BLaER1 treated with 17β-estradiol and CSF1 and Interleukin-3, amounts not matched to agents 10 nM and 100 nM (cell line): ENCODE data around the gene KCNE2.
"Not testable (repeated sequence)": the region's sequence is repeated elsewhere in the genome, so short reads cannot be mapped to it uniquely, and the experiment has no call there.

Experiments used
- H3K27ac ChIP-seq, 11 experiments: shearing (Covaris generic); formaldehyde crosslinking; 2 replicates each; pipeline ENCODE4 v1.8.1; 2022
- H3K27me3 ChIP-seq, 11 experiments: shearing (Covaris generic); formaldehyde crosslinking; 2 replicates each; pipeline ENCODE4 v1.8.1; 2022
- H3K36me3 ChIP-seq, 11 experiments: shearing (Covaris generic); formaldehyde crosslinking; 2 replicates each; pipeline ENCODE4 v1.8.1; 2022
- H3K4me1 ChIP-seq, 10 experiments: shearing (Covaris generic); formaldehyde crosslinking; 2 replicates each; pipeline ENCODE4 v1.8.1; 2022
- H3K4me2 ChIP-seq, 11 experiments: shearing (Covaris generic); formaldehyde crosslinking; 2 replicates each; pipeline ENCODE4 v1.8.1; 2022
- H3K4me3 ChIP-seq, 10 experiments: shearing (Covaris generic); formaldehyde crosslinking; 2 replicates each; pipeline ENCODE4 v1.8.1; 2022
- H3K9ac ChIP-seq, 11 experiments: shearing (Covaris generic); formaldehyde crosslinking; 2 replicates each; pipeline ENCODE4 v1.8.1; 2022
- H3K9me3 ChIP-seq, 11 experiments: shearing (Covaris generic); formaldehyde crosslinking; replicated peaks in 1 of 11; 2 replicates each; pipeline ENCODE4 v1.8.1; 2022
- H4K20me1 ChIP-seq, 11 experiments: shearing (Covaris generic); formaldehyde crosslinking; 2 replicates each; pipeline ENCODE4 v1.8.1; 2022

Gene KCNE2

DNA sequence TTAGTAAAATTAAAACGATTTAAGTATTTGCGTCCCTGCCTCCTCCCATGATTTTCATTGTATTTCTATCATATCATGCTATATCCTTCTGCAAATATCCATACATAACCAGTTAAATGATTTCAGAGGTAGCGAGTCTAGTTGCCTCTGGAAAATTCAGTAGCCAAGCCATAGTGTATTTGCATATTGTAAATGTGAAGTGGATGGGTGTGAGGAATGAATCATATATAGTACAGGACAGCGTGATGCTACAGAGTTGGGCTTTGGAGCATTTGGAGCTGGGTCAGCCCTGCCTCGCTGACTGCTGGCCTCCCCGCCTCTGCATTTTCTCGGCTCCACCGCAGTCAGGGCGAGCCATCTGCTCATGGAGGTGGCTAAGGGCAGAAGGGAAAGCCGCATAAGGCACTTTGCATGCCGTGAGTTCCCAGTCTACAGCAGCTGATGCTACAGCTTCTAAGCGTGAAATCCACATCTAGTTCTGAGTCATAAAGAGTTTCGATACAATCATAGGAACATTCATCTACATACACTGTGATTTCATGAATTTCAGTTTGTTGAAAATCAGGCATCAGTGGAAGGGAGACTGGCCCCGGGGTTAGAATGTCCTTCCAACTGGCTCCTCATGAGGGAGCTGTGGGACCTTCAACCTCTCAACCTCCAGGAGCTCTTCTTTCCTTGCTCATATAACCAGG lies 20.1 kb downstream of the KCNE2 start:
- H3K36me3 ChIP-seq, H3K27me3 ChIP-seq, H3K27ac ChIP-seq, H3K9ac ChIP-seq, H3K4me2 ChIP-seq, H3K9me3 ChIP-seq, H3K4me3 ChIP-seq, H4K20me1 ChIP-seq, H3K4me1 ChIP-seq: not testable (repeated sequence)

DNA sequence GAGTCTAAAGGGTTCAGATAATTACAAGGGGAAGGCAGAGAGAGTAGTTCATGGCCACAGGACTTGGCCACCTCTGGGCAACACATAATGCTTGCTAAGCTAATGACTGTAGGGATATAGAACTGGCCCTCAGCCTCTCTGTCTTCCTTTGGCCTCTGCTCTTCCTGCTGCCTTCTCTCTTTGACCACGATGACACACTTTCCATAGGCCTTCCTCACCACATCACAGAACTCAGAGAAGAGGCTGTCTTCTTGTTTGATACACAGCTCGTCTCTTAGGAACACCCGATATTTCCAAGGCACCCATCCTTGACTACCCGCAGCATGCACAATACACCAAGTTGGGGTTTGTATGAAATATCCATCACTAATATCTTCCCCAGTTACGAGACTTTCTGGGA lies 36.7 kb downstream of the KCNE2 start:
- H4K20me1 ChIP-seq, H3K4me1 ChIP-seq, H3K36me3 ChIP-seq, H3K27ac ChIP-seq, H3K4me2 ChIP-seq, H3K27me3 ChIP-seq, H3K4me3 ChIP-seq, H3K9me3 ChIP-seq, H3K9ac ChIP-seq: not testable (repeated sequence)

DNA sequence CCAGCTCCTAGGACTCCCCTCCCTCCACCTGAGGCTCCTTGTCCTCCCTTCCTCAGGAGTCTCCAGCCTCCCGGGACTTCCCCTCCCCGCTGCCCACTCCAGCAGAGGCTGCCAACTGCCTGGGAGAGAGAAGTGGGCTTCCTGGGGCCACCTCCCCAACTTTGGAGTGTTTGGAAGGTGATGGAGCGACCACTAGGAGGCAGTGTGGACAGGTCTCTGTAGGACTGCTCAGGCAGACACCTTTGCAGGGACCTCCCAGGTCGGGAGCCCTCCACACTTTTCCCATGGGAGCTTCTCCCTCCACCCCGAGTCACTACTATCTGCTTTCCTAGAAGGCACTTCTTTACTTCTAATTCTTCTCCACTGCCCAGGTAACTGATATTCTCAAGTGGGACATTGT lies 40.9 kb downstream of the KCNE2 start:
- not testable (repeated sequence) for H3K4me3 ChIP-seq, H3K36me3 ChIP-seq, H3K9me3 ChIP-seq, H3K9ac ChIP-seq, H3K4me1 ChIP-seq, H3K4me2 ChIP-seq, H3K27ac ChIP-seq, H4K20me1 ChIP-seq, H3K27me3 ChIP-seq

DNA sequence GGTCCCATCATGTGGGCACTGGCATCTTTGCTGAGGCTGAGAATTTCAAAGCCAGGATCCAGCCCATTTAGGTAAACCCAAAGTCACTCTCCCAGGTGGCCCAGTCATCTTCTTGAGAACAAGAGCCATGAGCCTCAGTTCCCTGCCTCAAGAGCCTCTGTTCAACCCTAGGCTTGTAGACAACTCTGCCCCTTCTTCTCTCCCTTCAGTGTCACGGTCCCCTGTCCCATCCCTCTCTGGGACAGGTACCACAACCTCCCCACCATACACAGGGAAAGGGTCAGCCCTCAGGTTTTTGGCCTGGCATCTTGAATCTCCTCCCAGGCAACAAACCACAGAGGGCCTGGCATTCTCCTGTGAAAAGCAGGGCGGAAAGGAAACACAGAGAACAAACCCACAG lies 41.9 kb downstream of the KCNE2 start:
- H4K20me1 ChIP-seq, H3K4me3 ChIP-seq, H3K4me1 ChIP-seq, H3K4me2 ChIP-seq, H3K9ac ChIP-seq, H3K27ac ChIP-seq, H3K9me3 ChIP-seq, H3K36me3 ChIP-seq, H3K27me3 ChIP-seq: not testable (repeated sequence)

DNA sequence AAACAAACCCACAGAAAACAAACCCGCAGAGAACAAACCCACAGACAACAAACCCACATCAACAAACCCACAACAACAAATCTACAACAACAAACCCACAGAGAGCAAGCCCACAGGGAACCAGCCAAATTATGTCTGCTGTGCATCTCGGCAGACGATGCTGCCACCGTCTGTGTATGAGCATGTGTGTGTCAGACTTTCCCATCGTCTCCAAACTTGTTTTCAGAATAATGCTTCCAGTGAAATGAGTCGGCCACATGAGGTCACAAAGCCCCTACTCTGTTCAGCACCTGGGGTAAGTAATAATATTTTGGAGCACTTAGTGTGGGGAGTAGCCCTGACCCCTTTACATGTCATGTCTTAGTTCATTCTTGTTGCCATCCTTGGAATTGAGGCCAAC lies 42.3 kb downstream of the KCNE2 start:
- not testable (repeated sequence) for H3K36me3 ChIP-seq, H3K4me3 ChIP-seq, H3K27ac ChIP-seq, H3K9ac ChIP-seq, H3K4me1 ChIP-seq, H3K27me3 ChIP-seq, H4K20me1 ChIP-seq, H3K9me3 ChIP-seq, H3K4me2 ChIP-seq

DNA sequence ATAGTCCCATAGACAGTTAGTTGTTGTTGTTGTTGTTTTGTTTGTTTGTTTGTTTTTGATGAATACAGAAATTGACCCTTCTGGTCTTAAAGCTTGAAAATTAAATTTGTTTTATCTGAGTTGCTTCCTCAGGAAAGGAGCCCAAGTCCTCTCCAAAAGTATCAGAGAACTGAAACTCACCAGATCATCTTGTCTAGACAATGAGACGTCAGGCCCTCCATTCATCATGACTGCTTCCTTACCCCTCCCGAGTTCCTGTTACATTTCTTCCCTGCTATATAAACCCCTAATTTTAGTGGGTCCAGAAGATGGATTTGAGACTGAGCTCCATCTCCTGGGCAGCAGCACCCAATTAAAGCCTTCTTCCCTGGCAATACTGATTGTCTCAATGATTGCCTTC lies 42.9 kb downstream of the KCNE2 start:
- not testable (repeated sequence) for H3K36me3 ChIP-seq, H3K9me3 ChIP-seq, H3K9ac ChIP-seq, H3K27ac ChIP-seq, H3K4me1 ChIP-seq, H3K4me2 ChIP-seq, H4K20me1 ChIP-seq, H3K4me3 ChIP-seq, H3K27me3 ChIP-seq

DNA sequence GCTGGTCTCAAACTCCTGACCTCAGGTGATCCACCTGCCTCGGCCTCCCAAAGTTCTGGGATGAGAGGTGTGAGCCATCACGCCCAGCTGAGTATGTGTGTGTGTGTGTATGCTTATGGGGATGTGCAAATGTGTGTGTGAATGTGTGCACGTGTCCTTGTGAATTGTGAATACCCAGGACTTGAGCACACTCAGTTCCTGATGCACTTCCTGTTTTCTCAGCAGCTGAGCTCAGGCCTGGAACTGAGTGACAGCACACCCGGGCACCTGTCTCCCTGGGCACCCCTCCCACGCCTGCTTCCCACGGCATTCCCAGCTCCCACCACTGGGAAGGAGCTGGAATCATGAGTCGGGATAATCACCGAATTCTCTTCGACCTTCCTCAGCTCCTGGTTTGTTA lies 43.5 kb downstream of the KCNE2 start:
- not testable (repeated sequence) for H3K9ac ChIP-seq, H3K36me3 ChIP-seq, H3K4me3 ChIP-seq, H3K27me3 ChIP-seq, H3K4me1 ChIP-seq, H4K20me1 ChIP-seq, H3K9me3 ChIP-seq, H3K4me2 ChIP-seq, H3K27ac ChIP-seq

DNA sequence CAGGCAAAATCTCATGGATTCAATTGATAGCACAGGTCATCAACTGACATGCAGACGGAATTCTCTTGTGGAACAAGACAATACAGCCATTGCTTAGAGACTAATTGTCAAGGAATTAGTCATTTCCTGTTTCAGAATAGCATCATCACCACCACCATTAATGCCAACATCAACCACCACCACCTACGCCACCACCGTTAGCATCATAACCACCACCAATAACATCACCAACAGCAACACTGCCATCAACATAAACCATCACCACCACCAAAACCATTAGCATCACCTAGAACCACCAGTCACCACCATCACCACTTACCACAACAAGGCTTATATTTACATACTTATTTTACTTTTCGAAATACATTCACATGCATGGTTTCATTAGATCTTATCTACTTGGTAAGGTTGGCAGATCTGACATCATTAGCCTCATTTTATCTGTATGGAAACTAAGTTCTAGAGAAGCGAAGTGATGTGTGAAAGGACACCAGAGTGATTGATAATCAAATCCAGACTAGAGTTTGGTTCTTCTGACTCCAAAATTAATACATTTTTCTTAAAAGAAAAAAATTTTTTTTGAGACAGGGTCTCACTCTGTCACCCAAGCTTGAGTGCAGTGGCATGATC lies 53.8 kb downstream of the KCNE2 start:
- H3K27ac ChIP-seq, H3K27me3 ChIP-seq, H3K9ac ChIP-seq, H3K9me3 ChIP-seq, H3K4me3 ChIP-seq, H3K36me3 ChIP-seq, H3K4me1 ChIP-seq, H3K4me2 ChIP-seq, H4K20me1 ChIP-seq: not testable (repeated sequence)
